Common myeloid progenitor, CD34-positive (primary cell): Measurements from ENCODE around the gene BFSP1. TPM values are rescaled to one million over a fixed set of nuclear protein-coding genes. Genes with fewer than 3 reads are reported as not detected.
A peak's percentile ranks its signal among the peaks of the same experiment; 100 is the strongest.

Source experiments
- CTCF ChIA-PET: fragments of 350-600 bp; sonication (Branson Sonifier 250); formaldehyde crosslinking; loops from one replicate; lab custom pipeline; 2021; ENCODE audit warnings: antibody characterized with exemption; lab: Charles Lee
- POLR2A ChIA-PET: fragments of 350-600 bp; sonication (Branson Sonifier 250); formaldehyde crosslinking; loops from one replicate; lab custom pipeline; 2021; ENCODE audit warnings: antibody characterized with exemption; lab: Charles Lee
- DNase-seq, 3 donors: peaks; one replicate each; pipeline versions ENCODE4 v3.0.0 to v3.0.0-alpha.2; 2013
- H3K27ac ChIP-seq, 2 experiments: 1 replicate in 1 of 2; 2 replicates in 1 of 2; pipeline ENCODE4 v1.7.0; 2013; ENCODE audit warnings: inconsistent platforms in 2 of 2, low read length in 2 of 2, mild to moderate bottlenecking in 2 of 2, low read depth in 1 of 2, moderate library complexity in 1 of 2; ENCODE audit not compliant: severe bottlenecking in 2 of 2, insufficient read depth in 1 of 2, poor library complexity in 1 of 2
- H3K27me3 ChIP-seq, 5 experiments: replicated peaks in 2 of 5; 1 replicate in 3 of 5; 2 replicates in 2 of 5; pipeline versions ENCODE4 v1.6.1 to v1.7.0; 2013; ENCODE audit warnings: low read length in 4 of 5, mild to moderate bottlenecking in 2 of 5, moderate library complexity in 2 of 5, inconsistent platforms in 1 of 5; ENCODE audit not compliant: insufficient read depth in 5 of 5, control insufficient read depth in 4 of 5
- H3K36me3 ChIP-seq, 4 experiments: 1 replicate in 2 of 4; 2 replicates in 2 of 4; pipeline versions ENCODE4 v1.6.1 to v1.7.0; 2013; ENCODE audit warnings: low read length in 3 of 4, control low read depth in 1 of 4, mild to moderate bottlenecking in 1 of 4; ENCODE audit not compliant: control insufficient read depth in 4 of 4, insufficient read depth in 4 of 4
- H3K4me1 ChIP-seq, 4 experiments: 1 replicate in 3 of 4; 2 replicates in 1 of 4; pipeline versions ENCODE4 v1.6.1 to v1.7.1; 2013; ENCODE audit warnings: low read length in 3 of 4, mild to moderate bottlenecking in 3 of 4, control low read depth in 1 of 4, inconsistent platforms in 1 of 4, moderate library complexity in 1 of 4; ENCODE audit not compliant: control insufficient read depth in 4 of 4, insufficient read depth in 4 of 4; ENCODE audit errors: control extremely low read depth in 1 of 4
- H3K4me3 ChIP-seq, 7 experiments: 1 replicate in 4 of 7; 2 replicates in 3 of 7; pipeline versions ENCODE4 v1.5.1 to v1.7.0; 2013; ENCODE audit warnings: mild to moderate bottlenecking in 7 of 7, low read length in 6 of 7, moderate library complexity in 6 of 7, inconsistent platforms in 2 of 7, low read depth in 2 of 7, control low read depth in 1 of 7; ENCODE audit not compliant: insufficient read depth in 4 of 7, control insufficient read depth in 1 of 7; ENCODE audit errors: extremely low read depth in 1 of 7
- H3K9me3 ChIP-seq, 5 experiments: 1 replicate in 4 of 5; 2 replicates in 1 of 5; pipeline versions ENCODE4 v1.6.1 to v1.7.1; 2013; ENCODE audit warnings: low read length in 4 of 5, mild to moderate bottlenecking in 2 of 5, inconsistent platforms in 1 of 5, low read depth in 1 of 5, moderate library complexity in 1 of 5; ENCODE audit not compliant: control insufficient read depth in 4 of 5, insufficient read depth in 2 of 5; ENCODE audit errors: control extremely low read depth in 1 of 5
- WGBS: methylation state at CpG from one replicate; pipeline ENCODE4 v1.1.5; 2013; ENCODE audit not compliant: insufficient coverage; 5-methylcytosine and 5-hydroxymethylcytosine counted together
- polyA plus RNA-seq: library from polyadenylated mRNA; unstranded; fragments of 120-200 nt; gene quantifications from one replicate; pipeline ENCODE4 v1.2.1, GENCODE V29; 2013

BFSP1 gene
- 0.42 TPM for polyA plus RNA-seq

- CTCF ChIA-PET, result interaction anchor here (0.6 to 2.6 kb wide), 11 partner anchors 9 to 367 kb away, joined by 3 to 13 read pairs (median 3); no protein-coding TSS in a partner anchor
- H3K4me1 ChIP-seq, result peaks cover 0 to 15% (median 12%) of the 10 kb centered on the region in 4 experiments
- H3K4me3 ChIP-seq, result peak within 1 kb of the TSS; percentile 19 to 77 (median 51)
- no peaks in the 10 kb centered on the region for H3K9me3 ChIP-seq
- peak; percentile 39 to 83 (median 75) for DNase-seq
- H3K27me3 ChIP-seq, result peaks cover 0 to 12% (median 2%) of the 10 kb centered on the region in 5 experiments
- WGBS, result under 1% methylated on average over 90 of the region's 111 CpGs
- H3K36me3 ChIP-seq, result no peaks in the 10 kb centered on the region
- POLR2A ChIA-PET, result no interaction called here
- no peak within 1 kb of the TSS for H3K27ac ChIP-seq
Observed at GRCh38 chr20:17530716-17531664, at the start of gene BFSP1. Gene BFSP1 (minus strand): TSS chr20:17531379. CDS start chr20:17531329, 50 bp downstream.

DNA sequence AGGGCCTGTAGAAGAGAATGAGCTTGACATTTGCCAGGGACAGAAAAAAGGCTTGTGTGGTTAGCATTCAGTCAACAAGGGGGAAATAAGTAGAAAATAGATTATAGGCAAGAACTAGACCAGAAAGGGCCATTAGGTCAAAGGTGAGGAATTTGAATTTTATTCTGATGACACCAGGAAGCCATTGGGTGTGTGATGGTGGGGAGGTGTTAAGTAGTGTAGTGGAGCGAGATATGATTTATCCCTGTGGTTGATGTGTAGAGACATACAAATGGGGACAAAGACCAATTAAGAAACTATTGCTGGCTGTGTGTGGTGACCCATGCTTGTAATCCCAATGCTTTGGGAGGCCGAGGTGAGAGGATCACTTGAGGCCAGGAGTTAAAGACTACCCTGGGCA lies 49.7 kb upstream of the BFSP1 start:
- Histone ChIP-seq H3K4me1 (no peaks in the 10 kb centered on the region), H3K27ac (no peak overlapping the region), H3K4me3 (no peak overlapping the region), H3K27me3 (no peaks in the 10 kb centered on the region), H3K9me3 (no peaks in the 10 kb centered on the region), H3K36me3 (no peaks in the 10 kb centered on the region)
- 100% methylated on average over 2 of the region's 2 CpGs for WGBS
- DNase-seq, result no peak
- CTCF ChIA-PET, result interaction anchor here (1.0 to 1.8 kb wide), 2 partner anchors 10 kb away, joined by 3 to 5 read pairs; no protein-coding TSS in a partner anchor
- POLR2A ChIA-PET, result no interaction called here

- Histone ChIP-seq H3K36me3 (no peaks in the 10 kb centered on the region), H3K4me3 (no peak overlapping the region), H3K27me3 (no peaks in the 10 kb centered on the region), H3K9me3 (no peaks in the 10 kb centered on the region), H3K27ac (no peak overlapping the region), H3K4me1 (no peaks in the 10 kb centered on the region)
- no peak for DNase-seq
- POLR2A ChIA-PET, result no interaction called here
- CTCF ChIA-PET, result interaction anchor here (0.6 to 0.7 kb wide), 2 partner anchors 15 to 299 kb away, joined by 3 read pairs; no protein-coding TSS in a partner anchor
- WGBS, result 100% methylated on average over 1 of the region's 4 CpGs
Observed at GRCh38 chr20:17579369-17580039, 48.3 kb upstream of the BFSP1 start.

- POLR2A ChIA-PET, result no interaction called here
- H3K27me3 ChIP-seq, result no peaks in the 10 kb centered on the region
- DNase-seq, result no peak
- peaks cover 0 to 11% (median 8%) of the 10 kb centered on the region in 4 experiments for H3K4me1 ChIP-seq
- CTCF ChIA-PET, result interaction anchor here (1.8 kb wide), 1 partner anchor 62 kb away, joined by 4 read pairs; no protein-coding TSS in a partner anchor
- no peak overlapping the region for H3K4me3 ChIP-seq
- H3K27ac ChIP-seq, result no peak overlapping the region
- WGBS, result 93% methylated on average over 5 of the region's 8 CpGs
- H3K9me3 ChIP-seq, result no peaks in the 10 kb centered on the region
- peaks cover 0 to 2% (median under 1%) of the 10 kb centered on the region in 4 experiments for H3K36me3 ChIP-seq
Observed at GRCh38 chr20:17576215-17576614, 45.0 kb upstream of the BFSP1 start.

- no peak for DNase-seq
- Histone ChIP-seq H3K4me3 (no peak overlapping the region), H3K36me3 (peaks cover 0 to 2% (median under 1%) of the 10 kb centered on the region in 4 experiments), H3K9me3 (no peaks in the 10 kb centered on the region), H3K27me3 (peaks cover 0 to 7% (median 0%) of the 10 kb centered on the region in 5 experiments), H3K4me1 (peaks cover 5 to 26% (median 18%) of the 10 kb centered on the region in 4 experiments), H3K27ac (no peak overlapping the region)
- ChIA-PET CTCF (interaction anchor here (0.7 to 1.3 kb wide), 4 partner anchors 26 to 44 kb away, joined by 3 to 4 read pairs (median 4); no protein-coding TSS in a partner anchor), POLR2A (no interaction called here)
- no CpG with 5 or more reads among the region's 3 CpGs for WGBS
Observed at GRCh38 chr20:17573463-17573862, 42.3 kb upstream of the BFSP1 start.

DNA sequence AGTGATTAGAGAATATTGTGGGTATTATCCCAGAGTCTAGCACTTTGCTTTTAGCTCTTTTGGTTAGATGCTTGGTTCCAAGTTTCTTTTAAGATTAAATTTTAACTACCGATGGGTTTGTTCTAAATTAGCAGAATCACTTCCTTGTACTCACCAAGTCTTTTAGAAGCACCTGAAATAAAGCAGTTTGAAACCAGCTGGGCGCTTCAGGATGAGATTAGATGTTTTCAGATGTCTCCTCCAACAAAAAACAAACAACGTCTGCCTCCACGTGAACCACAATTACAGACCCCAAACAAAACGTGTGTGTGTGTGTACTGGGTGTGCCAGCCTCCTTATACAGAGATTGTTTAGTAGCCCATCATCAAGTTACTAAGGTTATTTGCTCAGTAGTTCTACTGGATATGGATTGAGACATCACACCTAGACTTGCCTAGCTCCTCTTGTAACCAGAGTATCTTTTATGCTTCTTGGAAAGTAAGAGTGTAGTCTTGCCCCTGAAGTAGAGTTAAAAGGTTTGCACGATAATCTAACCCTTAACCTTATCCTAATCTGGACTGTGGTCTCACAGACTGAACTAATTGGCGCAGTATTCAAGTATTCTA lies 41.0 kb upstream of the BFSP1 start:
- POLR2A ChIA-PET, result no interaction called here
- 100% methylated on average over 1 of the region's 7 CpGs for WGBS
- H3K27ac ChIP-seq, result no peak overlapping the region
- H3K36me3 ChIP-seq, result peaks cover 0 to 2% (median under 1%) of the 10 kb centered on the region in 4 experiments
- peaks cover 5 to 26% (median 18%) of the 10 kb centered on the region in 4 experiments for H3K4me1 ChIP-seq
- DNase-seq, result peak in 2 of 3 donors; percentile 9 to 32
- peaks cover 0 to 15% (median 6%) of the 10 kb centered on the region in 5 experiments for H3K27me3 ChIP-seq
- CTCF ChIA-PET, result interaction anchor here (1.2 to 2.6 kb wide), 6 partner anchors 9 to 49 kb away, joined by 3 to 9 read pairs (median 4); partner anchors contain the start of gene BFSP1
- H3K9me3 ChIP-seq, result no peaks in the 10 kb centered on the region
- no peak overlapping the region for H3K4me3 ChIP-seq
